GM18907 (cell line): Measurements from ENCODE around the gene LRRC3C.
A peak's percentile ranks its signal among the peaks of the same experiment; 100 is the strongest.

Experiments
- ATAC-seq: cut with Tn5 transposase; IDR thresholded peaks from one replicate; pipeline ENCODE4 v1.9.1; 2021; ENCODE audit warnings: mild to moderate bottlenecking, moderate library complexity; ENCODE audit not compliant: unreplicated experiment

Gene LRRC3C

DNA sequence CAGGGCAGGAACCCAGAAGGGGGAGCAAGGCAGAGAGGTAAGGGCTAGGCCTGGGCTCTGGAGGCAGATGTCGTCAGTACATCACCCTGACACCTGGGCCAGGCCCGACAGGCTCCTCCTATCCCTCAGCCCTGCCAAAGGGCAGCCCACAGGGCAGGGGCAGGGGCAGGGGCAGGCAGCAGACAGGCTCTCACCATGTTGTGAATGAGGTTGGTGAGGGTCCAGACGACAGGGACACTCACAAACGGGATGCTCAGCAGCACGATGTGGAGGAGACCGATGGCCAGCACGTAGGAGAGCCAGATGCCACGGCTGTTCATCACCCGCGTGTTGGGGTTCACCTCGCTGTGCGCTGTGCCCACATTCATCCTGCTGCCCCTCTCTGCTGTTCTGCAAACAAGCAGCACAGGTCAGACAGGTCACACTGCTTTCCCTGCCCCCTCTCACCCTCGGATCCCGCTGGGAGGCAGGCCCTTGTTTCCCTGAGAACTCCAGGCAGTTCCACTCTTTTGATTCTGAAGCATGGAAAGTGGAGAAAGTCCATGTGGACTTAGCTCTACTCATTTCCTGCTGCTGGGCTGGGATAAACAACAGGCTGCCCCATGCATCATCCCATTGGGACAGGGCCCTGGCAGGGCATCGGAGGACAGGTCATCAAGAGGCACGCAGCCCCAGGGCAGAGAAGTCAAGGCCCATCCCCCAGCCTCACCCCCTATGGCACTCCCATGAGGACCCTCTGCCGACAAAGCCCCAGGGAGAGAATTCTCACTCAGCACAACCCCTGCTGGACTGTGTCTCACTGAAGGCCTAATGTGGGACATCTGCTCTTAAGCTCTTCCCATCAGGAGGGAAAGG is 3.5 kb upstream of the LRRC3C start:
- no peak for ATAC-seq

DNA sequence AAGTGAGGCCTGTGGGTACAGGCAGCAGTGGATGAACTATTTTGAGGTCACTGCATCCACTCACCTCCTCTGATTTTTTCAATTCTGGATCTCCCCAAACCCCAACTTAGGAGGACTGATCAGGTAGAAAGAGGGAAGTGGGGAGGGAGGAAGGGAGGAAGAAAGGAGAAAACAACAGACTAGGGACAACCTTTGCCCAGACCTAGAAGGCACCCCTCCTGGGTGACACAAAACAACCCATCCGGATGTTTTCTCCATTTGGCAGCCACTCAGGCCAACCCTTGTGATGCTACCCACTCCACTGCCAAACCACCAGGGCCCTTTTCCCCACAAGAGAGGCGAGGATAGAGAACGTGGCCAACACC is 2.9 kb upstream of the LRRC3C start:
- ATAC-seq: no peak

DNA sequence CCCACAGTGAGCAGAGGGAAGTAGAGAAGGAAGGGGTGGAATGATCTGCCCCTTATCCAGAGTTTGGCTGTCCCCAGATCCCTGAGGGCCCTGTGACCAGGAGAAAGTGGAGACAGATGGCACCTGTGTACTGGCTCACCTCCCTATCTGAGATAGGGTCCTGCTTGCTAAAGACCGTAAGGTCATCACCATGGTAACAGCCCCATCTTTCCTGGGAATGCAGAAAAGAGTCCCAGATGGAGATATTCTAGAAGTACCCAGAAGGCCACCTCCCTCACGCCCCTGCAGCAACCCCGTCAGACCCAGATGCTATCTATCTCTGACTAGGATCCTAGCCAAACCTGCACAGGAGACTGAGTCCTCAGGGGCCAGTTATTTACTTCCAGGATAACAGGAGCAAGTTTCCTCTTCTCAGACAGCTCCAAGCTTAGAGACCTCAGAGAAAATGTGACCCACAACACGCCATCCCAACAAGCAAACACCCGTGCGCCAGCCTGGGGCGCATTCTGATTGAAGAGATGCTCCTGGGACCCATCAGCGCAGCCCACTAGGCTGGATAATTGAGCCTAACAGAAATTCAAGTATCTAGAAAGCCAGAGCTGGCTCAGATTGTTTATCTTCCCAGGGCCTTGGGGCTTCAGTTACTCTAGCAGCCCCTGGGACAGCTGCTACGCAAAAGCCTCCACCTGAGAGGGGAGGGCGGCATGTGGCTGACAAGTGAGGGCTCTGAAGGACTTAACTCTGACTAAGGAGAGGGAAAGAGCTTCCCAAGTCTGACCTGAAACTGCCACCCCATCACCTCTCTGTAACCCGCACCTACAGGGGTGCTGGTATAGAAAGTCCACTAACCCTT is 2.0 kb upstream of the LRRC3C start:
- no peak for ATAC-seq

DNA sequence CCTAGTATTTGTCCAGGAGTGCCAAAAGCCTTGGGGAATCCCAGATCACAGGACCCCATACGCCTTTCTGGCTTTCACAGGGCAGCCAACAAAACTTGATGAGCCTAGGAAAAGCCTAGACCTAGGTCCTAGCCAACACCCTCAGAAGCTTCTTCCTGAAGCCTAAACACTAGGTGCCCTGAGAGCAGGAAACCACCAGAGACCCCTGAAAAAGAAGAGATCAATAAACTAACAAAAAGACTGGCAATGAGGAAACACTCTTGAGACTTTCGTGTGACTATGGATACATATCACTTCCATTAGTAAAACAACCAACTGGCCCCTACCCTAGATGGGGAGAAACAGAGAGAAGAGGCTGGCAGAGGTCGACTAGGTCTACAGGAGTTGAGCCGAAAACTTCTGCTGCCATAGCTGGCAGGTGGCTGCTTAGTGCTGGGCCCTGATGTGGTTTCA is 1.4 kb upstream of the LRRC3C start:
- no peak for ATAC-seq

DNA sequence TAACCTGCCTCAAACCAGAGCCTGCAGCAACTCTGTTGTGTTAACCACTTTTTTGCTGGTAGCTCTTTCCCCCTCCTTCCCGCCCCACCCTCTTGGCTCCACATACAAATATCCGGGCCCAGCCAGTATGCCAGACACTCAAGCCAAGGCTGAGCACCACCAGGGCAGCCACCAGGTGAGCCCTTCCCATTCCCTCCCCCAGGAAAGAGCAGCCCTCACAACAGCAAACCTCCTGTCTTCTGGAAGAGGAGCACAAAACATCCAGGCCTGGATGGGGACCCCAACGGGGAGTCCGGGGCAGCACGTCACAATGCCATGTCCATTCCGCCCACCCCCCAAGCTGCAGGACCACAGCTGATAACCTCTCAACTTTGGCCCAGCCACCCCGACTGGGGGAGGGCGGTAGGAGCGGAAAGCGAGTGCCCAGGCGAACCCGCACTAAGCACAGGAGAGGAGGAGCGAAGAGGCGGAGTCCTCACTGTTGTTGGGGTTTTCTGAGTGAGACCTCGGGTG is 888 bp upstream of the LRRC3C start:
- peak; percentile 36 for ATAC-seq

DNA sequence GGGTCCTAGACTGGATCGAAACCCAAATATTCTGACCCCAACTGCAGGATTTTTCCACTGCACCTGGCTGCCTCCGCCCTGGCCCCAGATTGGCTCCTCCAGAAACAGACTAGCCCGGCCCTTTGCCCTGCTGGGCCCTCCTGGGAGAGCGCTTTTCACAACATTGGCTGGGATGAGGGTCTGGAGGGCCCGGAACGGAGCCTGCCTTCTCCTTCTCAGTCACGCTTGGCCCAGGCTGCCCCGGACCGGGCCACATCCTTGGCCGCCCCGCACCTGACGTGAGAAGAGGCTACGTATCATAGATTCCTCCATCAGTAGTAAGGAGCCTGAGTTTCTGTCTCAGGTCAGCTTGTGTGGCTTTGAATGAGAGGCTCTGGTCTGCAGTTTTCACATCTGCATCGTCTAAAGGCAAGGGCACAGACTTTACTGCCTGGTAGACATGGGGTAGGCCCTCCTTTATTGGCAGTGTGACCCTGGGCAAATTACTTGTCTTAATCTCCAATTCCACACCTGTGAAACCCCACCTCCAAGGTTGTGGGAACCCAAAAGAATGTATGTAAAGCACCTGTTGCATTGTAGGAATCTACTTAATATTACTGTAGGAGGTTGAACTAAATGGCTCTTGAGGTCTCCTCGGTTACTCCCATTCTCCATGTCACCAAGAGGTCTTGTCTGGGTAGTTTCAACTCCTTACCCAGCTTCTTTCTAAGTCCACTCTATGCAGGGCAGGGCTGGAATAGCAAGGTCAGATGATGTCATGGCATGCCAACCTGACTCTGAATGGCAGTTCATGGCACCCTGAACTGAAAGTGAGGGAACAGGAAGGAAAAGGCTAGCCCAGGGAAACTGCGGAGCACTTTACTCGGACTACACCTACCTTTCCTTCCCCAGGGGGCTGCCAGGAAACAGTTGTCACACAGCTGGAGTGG is 661 bp downstream of the LRRC3C start:
- peak; percentile 9 for ATAC-seq

DNA sequence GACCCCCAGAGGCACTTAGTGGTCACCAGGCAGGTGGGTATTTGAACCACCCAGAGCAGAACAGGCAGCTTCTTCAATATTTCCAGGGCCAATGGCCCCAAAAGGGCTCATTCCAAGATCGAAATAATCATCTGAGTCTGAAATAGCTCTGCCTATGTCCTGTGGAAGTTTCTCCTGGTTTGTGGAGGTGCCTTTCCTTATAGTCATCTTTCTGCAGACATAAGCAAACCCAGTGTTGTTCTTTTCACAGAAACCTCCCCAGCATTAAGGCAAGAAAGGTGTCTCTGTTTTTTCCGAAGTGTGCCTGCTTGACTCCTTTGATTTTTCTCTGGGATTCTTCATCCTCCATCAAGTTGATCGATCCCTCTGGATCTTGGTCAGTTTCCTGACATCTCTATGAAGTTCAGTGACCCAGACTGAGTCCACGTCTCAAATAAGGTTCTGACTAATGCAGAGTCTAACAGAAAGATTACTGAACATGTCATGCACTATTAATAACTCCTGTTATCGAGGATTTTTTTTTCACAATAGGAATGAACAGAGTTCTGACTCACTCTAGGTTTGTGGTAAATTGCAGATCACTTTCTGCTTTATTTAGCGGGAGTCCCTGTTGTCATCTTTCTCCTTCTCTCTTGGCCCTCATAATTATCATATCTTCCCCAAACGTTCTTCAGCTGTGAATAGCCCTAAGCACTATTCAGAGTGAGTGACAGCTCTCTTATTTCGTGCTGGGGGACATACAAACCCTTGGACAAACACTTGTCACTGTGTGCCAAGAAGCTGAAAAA is 1.5 kb downstream of the LRRC3C start:
- no peak for ATAC-seq

DNA sequence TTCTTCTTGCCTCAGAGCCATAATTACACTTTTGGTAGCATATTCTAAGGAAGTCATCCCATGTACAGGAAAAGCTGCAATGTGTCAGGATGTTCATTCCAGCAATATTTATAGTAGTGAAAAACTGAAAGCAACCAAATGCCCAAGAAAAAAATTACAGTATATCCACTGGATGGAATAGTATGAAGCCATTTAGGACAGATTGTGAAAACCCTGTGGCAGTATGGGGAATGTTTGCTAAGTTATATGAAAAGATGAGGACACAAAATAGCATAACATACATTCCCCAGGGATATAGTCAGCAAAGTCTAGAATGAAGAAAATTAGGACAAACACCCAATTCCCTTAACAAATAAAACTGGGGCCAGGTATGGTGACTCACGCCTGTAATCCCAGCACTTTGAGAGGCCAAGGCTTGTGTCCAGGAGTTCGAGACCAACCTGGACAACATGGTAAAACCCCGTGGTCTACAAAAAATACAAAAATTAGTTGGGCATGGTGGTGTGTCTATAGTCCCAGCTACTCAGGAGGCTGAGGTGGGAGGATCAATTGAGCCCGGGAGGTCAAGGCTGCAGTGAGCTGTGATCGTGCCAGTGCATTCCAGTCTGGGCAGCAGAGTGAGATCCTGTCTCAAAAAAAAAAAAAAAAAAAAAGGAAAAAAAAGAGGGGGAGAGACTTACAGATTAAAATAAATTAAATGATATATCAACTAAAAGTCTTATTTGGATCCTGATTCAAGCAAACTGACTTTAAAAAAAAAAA is 2.3 kb downstream of the LRRC3C start:
- no peak for ATAC-seq

DNA sequence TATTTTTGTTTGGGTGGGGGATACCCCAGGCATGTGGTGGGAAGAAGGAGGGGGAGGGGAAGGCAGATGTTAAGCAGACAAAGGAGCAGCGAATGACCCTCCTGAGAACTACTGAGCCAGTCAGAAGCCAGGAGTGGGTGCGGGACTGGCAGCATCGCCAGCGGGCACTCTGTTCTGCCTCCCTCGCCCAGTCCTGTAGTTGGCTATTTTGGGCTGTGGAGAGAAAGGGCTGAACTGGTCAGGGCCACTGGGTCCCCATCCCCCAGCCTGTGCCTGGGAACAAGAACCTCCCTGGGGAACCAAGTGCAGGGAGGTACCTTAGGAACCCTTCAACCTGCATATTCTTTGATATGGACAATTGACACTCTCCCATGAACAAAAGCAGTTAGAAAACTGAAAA is 6.4 kb downstream of the LRRC3C start:
- no peak for ATAC-seq

DNA sequence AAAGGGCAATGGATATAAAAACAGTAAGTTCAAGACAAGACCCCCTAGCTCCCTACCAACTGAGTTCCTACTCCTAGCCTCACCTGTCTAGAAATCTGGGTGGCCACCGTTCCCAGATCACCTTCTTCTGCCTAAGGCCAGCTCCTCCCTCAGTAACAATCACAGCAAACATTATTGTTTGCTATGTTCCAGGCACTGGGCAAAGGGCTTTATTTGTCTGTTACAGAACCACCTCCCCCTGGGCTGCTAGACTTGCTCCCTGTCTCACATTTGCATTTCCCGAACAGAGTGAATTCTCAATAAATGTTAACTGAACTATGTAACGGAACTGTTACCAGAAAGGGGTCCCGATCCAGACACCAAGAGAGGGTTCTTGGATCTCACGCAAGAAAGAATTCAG is 6.8 kb downstream of the LRRC3C start:
- ATAC-seq: no peak

DNA sequence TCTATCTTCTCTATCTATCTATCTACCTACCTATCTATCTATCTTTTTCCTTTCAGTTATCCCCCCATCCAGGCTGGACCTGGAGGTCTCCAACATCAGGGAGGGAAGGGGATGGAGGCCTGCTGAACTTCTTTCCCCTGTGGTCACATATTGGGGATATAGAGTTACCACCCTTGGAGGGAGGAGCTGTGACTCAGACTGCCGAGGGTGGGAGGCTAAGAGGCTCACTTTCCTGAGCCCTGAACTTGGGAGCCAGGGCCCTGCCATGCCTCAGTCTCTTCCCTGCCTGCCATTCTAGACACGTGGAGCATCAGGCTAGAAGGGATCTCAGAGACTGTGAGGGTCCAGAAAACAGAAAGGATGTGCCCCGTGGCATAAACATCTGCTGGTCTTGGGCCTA is 8.4 kb downstream of the LRRC3C start:
- ATAC-seq: no peak

DNA sequence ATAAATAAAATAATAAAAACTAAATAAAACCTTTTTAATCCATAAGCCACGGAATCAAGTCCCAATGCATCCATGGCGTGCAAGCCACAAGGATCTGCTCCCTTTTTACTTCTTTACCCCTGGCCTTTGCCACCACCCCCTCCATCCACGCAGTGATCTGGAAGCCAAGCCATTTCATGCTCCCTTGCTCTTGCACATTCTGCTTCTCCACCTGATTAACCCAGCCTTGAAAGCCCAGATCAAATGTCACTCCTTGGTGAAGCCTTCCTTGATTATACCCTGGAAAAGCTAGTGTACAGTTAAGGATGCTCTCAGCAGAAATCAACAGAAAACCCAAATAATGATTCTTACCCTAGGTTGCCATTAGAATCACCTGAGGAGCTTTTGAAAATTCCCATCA is 9.9 kb downstream of the LRRC3C start:
- no peak for ATAC-seq

DNA sequence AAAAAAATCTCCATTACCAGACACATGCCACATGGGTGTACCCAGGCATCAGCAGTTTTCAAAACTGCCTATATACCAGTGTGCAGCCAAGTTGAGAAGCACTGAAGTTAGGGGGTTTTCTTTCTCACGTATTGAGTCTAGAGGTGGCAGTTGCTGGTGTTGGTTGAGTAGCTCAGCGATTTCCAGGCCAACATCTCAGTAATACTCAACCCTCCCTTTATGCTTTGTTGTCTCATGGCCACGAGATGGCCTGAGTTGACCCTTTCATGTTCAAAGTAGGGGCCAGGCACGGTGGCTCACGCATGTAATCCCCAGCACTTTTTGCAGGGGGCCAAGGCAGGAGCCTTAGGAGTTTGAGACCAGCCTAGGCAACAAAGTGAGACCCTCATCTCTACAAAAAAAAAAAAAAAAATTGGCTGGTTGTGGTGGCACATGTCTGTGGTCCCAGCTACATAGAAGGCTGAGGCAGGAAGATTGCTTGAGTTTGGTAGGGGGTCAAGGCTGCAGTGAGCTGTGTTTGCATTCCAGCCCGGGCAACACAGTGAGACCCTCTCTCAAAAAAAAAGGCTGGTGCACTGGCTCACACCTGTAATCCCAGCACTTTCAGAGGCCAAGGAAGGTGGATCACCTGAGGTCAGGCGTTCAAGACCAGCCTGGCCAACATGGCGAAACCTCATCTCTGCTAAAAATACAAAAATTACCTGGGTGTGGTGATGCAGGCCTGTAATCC is 10.8 kb downstream of the LRRC3C start:
- peak; percentile 41 for ATAC-seq

DNA sequence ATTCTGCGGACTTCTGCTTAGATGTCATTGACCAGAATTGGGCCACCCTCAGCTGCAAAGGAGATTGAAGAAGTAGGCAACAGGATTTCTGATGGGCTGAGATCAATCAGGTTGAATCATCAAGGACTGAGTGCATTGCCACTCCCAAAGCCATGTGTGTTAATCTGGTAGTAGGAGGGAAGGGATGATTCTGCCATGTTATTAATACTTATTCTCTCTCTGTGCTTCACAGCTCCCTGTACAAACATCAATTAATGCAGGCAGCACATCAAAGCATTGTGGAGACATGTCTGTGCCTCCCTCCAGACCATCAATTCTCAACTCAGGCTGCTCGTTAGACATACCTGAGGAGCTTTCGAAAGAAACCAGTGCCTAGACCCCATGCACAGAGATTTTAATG is 11.6 kb downstream of the LRRC3C start:
- ATAC-seq: no peak

DNA sequence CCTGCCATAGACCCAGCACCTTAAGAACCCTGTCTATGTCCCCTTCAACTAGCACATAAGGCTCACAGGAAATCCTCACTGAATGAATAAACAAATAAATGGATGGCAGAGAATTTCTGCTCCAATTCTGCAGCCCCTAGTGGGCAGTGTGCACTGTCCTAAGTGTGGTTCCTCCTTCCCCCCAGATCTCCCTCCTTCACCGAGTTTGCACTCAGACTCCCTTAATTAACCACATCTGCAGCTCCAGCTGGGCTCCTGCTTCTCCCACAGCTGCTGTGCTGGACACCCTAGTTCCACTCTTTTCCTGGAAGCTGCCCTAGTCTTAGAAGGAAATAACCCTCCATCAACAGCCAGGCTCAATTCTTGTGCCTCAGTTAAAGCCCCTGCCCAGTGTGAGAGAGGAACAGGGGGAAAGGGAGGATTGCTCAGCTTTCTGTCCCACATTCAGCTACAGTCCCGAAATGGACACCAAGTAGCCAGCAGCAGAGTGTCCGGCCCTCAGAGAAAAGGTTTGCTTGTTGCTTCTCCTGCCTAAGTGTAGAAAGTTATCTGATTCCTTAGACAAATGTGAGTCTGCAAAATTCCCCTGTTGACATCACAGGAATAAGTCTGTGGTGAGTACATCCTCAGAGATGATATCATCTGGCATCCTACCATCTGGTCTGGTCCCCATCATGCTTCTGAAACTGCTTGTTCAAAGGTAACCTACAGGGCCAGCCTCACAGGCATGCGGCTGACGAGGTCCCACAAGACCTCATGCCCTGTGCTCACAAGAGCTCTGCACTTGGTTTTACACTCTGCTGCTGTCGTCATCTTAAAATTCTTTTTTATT is 12.3 kb downstream of the LRRC3C start:
- ATAC-seq: peak; percentile 66

DNA sequence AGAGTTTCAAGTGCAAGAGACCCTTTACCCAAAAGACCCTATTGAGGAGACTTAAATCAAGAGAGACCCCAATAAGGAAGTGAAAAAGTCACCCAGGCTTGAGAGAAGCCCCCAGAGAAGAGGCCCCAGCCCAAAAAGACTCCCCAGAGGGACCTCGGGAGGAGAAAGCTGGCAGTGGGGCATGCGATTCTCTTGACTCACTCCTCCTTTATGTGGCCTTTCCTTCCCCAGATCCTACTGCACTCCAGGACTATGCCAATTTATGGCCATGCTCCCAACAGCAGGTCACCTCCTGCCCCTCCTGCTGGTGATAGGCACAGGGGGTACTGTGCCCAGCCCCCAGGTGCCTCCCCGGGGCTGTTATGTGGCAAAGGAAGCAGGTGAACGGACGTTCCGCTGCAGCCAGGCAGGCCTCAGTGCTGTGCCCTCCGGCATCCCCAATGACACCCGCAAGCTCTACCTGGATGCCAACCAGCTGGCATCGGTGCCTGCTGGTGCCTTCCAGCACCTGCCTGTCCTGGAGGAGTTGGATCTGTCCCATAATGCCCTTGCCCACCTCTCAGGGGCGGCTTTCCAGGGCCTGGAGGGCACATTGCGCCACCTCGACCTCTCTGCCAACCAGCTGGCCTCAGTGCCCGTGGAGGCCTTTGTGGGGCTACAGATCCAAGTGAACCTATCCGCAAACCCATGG is 16.3 kb downstream of the LRRC3C start:
- no peak for ATAC-seq

DNA sequence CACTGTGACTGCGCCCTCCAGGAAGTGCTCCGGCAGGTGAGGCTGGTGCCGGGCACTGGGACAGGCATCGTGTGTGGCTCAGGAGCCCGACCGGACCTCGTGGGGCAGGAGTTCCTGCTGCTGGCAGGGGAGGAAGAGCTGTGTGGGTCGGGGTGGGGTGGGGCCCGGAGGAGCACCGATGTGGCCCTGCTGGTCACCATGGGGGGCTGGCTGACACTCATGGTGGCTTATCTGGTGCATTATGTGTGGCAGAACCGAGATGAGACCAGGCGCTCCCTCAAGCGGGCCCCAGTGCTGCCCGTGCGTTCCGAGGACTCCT is 16.8 kb downstream of the LRRC3C start:
- ATAC-seq: no peak
